Measurements from ENCODE around the gene CHD5. TPM values are rescaled to one million over a fixed set of nuclear protein-coding genes. Genes with fewer than 3 reads are reported as not detected.

Gene CHD5
- polyA plus RNA-seq, 3 donors = 0.22 to 0.54 (median 0.37) TPM

GRCh38 chr1:6125366-6125765 is 54.8 kb downstream of the CHD5 start:
- DNase-seq (ENCODE audit: extremely low read depth in 1 of 11, low read depth in 9 of 11, low spot score in 4 of 11) = no peak

- DNase-seq (ENCODE audit: extremely low read depth in 1 of 11, low read depth in 9 of 11, low spot score in 4 of 11) = no peak
Measured at GRCh38 chr1:6124746-6125365, 55.3 kb downstream of the CHD5 start.

- no peak for DNase-seq (ENCODE audit: extremely low read depth in 1 of 11, low read depth in 9 of 11, low spot score in 4 of 11)
Measured at GRCh38 chr1:6124341-6124740, 55.8 kb downstream of the CHD5 start.

GRCh38 chr1:6123816-6124215 is 56.3 kb downstream of the CHD5 start:
- no peak for DNase-seq (ENCODE audit: extremely low read depth in 1 of 11, low read depth in 9 of 11, low spot score in 4 of 11)

- DNase-seq (ENCODE audit: extremely low read depth in 1 of 11, low read depth in 9 of 11, low spot score in 4 of 11) = no peak
Measured at GRCh38 chr1:6123083-6123482, 57.0 kb downstream of the CHD5 start.

GRCh38 chr1:6121651-6122370 is 58.3 kb downstream of the CHD5 start:
- DNase-seq (ENCODE audit: extremely low read depth in 1 of 11, low read depth in 9 of 11, low spot score in 4 of 11) = no peak

GRCh38 chr1:6121021-6121421 is 59.1 kb downstream of the CHD5 start:
- DNase-seq (ENCODE audit: extremely low read depth in 1 of 11, low read depth in 9 of 11, low spot score in 4 of 11) = no peak

- DNase-seq (ENCODE audit: extremely low read depth in 1 of 11, low read depth in 9 of 11, low spot score in 4 of 11) = no peak
Measured at GRCh38 chr1:6118415-6118814, 61.7 kb downstream of the CHD5 start.

GRCh38 chr1:6117624-6118023 is 62.5 kb downstream of the CHD5 start:
- no peak for DNase-seq (ENCODE audit: extremely low read depth in 1 of 11, low read depth in 9 of 11, low spot score in 4 of 11)

- DNase-seq (ENCODE audit: extremely low read depth in 1 of 11, low read depth in 9 of 11, low spot score in 4 of 11) = no peak
Measured at GRCh38 chr1:6117064-6117463, 63.1 kb downstream of the CHD5 start.

- no peak for DNase-seq (ENCODE audit: extremely low read depth in 1 of 11, low read depth in 9 of 11, low spot score in 4 of 11)
Measured at GRCh38 chr1:6116137-6116536, 64.0 kb downstream of the CHD5 start.

GRCh38 chr1:6113745-6114144 is 66.4 kb downstream of the CHD5 start:
- no peak for DNase-seq (ENCODE audit: extremely low read depth in 1 of 11, low read depth in 9 of 11, low spot score in 4 of 11)

GRCh38 chr1:6113116-6113515 is 67.0 kb downstream of the CHD5 start:
- DNase-seq (ENCODE audit: extremely low read depth in 1 of 11, low read depth in 9 of 11, low spot score in 4 of 11) = no peak

- DNase-seq (ENCODE audit: extremely low read depth in 1 of 11, low read depth in 9 of 11, low spot score in 4 of 11) = no peak
Measured at GRCh38 chr1:6112690-6113005, 67.5 kb downstream of the CHD5 start.

- DNase-seq (ENCODE audit: extremely low read depth in 1 of 11, low read depth in 9 of 11, low spot score in 4 of 11) = no peak
Measured at GRCh38 chr1:6111991-6112689, 68.0 kb downstream of the CHD5 start.

GRCh38 chr1:6111571-6111970 is 68.5 kb downstream of the CHD5 start:
- no peak for DNase-seq (ENCODE audit: extremely low read depth in 1 of 11, low read depth in 9 of 11, low spot score in 4 of 11)

GRCh38 chr1:6110326-6110725 is 69.8 kb downstream of the CHD5 start:
- DNase-seq (ENCODE audit: extremely low read depth in 1 of 11, low read depth in 9 of 11, low spot score in 4 of 11) = no peak

- no peak for DNase-seq (ENCODE audit: extremely low read depth in 1 of 11, low read depth in 9 of 11, low spot score in 4 of 11)
Measured at GRCh38 chr1:6109688-6110087, 70.4 kb downstream of the CHD5 start.

- DNase-seq (ENCODE audit: extremely low read depth in 1 of 11, low read depth in 9 of 11, low spot score in 4 of 11) = peak in 3 of 11 donors; percentile 6 to 12 (median 9)
Measured at GRCh38 chr1:6108937-6109614, 71.0 kb downstream of the CHD5 start.

- no peak for DNase-seq (ENCODE audit: extremely low read depth in 1 of 11, low read depth in 9 of 11, low spot score in 4 of 11)
Measured at GRCh38 chr1:6108476-6108875, 71.6 kb downstream of the CHD5 start.
